NT2/D1 (cell line): ENCODE measurements around the gene KLF13.

ENCODE experiments used
- SUZ12 ChIP-seq: IDR thresholded peaks from 2 replicates; pipeline ENCODE4 v1.6.1; 2011; ENCODE audit not compliant: insufficient read length, insufficient read depth; ENCODE audit errors: extremely low read depth
- YY1 ChIP-seq: IDR thresholded peaks from 2 replicates; pipeline ENCODE4 v1.6.1; 2011; ENCODE audit not compliant: insufficient read length, insufficient read depth
- ZNF274 ChIP-seq: IDR thresholded peaks from 2 replicates; pipeline ENCODE4 v1.6.1; 2011; ENCODE audit warnings: mild to moderate bottlenecking, low read depth, low read length

DNA sequence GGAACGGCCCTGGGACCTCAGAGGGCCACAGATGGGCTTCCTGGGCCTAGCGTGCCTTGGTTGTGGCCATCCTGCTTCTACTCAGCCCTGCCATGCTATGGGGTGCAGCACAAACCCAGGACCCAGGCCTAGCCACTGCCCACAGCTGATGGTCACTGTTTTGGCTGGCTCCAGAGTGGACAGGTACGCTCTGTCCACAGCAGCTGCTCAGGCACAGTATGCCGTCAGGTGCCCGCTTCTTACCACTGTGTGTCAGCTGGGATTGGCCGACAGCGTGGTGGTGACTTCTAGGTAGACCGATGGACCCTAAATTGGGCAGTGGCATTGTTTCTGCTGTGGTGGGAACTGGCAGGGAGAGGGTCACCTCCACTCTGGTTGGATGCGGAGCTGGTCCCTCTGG lies 47.3 kb downstream of the KLF13 start:
- no peak for TF ChIP-seq YY1
- TF ChIP-seq ZNF274 = no peak
- TF ChIP-seq SUZ12 = no peak
